ENCODE data around the gene PRKG1.
A peak's percentile ranks its signal among the peaks of the same experiment; 100 is the strongest.
"Not testable (repeated sequence)": the region's sequence is repeated elsewhere in the genome, so short reads cannot be mapped to it uniquely, and the experiment has no call there.

Gene PRKG1

GRCh38 chr10:51683031-51683691, 608.9 kb downstream of the PRKG1 start:
- in situ Hi-C loops (cut with MboI; ENCODE audit: low pct_unique_long_range_greater_than_20kb, low sequenced_read_pairs): no loop called here

GRCh38 chr10:51685768-51686167, 611.5 kb downstream of the PRKG1 start:
- in situ Hi-C loops (cut with MboI; ENCODE audit: low pct_unique_long_range_greater_than_20kb, low sequenced_read_pairs): no loop called here
- no peak for DNase-seq

More at GRCh38 chr10:51683031-51683691, 608.9 kb downstream of the PRKG1 start:
- no peak for DNase-seq

DNA sequence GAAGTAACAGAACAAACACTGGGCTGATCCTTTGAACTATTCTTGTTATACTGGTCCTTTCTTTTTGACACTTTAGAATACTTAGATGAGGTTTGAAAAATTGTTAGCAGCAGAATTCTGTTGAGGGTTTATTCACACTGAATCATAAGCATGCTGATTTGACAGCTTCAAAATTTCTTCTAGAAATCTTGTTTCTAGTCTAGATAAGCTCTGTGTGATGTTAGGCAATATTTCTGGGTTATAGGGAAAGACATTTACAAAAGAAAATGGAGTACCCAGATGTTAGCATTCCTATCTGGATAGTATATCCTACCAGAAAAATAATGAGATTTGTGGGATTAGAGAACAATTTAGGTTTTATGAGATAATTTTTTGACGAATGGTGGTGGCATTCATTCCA, 613.0 kb downstream of the PRKG1 start:
- no peak for DNase-seq
- in situ Hi-C loops (cut with MboI; ENCODE audit: low pct_unique_long_range_greater_than_20kb, low sequenced_read_pairs): no loop called here

DNA sequence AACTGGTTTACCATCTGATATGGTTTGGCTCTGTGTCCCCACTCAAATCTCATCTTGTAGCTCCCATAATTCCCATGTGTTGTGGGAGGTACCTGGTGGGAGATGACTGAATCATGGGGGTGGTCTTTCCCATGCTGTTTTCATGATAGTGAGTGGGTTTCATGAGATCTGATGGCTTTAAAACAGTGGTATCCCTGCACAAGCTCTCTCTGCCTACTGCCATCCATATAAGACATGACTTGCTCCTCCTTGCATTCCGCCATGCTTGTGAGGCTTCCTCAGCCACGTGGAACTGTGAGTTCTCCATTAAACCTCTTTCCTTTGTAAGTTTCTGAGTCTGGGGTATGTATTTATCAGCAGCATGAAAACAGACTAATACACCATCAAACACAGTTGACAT, 614.5 kb downstream of the PRKG1 start:
- DNase-seq; in situ Hi-C loops (cut with MboI; ENCODE audit: low pct_unique_long_range_greater_than_20kb, low sequenced_read_pairs): not testable (repeated sequence)

DNA sequence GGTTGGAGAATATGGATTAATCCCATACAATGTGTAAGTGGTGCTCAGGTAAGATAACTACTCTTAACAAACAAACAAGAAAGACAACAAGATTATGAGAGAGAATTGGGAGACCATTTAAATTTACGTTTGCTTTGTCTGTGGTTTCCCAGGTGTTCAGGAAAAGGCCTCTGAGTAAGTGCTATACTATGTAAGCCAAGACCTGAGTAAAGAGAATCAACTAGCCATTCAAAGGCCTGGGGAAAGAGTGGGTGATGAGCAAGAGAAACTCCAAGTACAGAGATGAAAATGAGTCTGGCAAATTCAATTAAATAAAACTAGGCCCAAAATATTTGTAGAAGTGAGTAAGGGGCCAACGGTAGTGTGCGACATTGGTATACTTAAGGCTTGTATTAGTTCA, 615.2 kb downstream of the PRKG1 start:
- in situ Hi-C loops (cut with MboI; ENCODE audit: low pct_unique_long_range_greater_than_20kb, low sequenced_read_pairs): no loop called here
- DNase-seq: no peak

DNA sequence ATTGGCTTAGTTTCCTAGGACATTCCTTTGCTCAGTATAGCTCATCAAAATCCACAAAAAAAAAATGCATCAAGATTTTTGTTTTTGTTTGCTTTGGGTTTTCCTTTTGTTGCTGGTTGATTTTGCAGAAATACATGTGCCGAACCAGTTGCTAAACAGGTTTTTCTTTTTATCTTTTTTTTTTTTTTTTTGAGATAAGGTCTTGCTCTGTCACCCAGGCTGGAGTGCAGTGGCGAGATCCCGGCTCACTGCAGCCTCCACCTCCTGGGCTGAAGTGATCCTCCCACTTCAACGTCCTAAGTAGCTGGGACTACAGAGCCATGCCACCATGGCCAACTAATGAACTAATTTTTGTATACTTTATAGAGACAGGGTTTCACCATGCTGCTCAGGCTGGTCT, 616.8 kb downstream of the PRKG1 start:
- in situ Hi-C loops (cut with MboI; ENCODE audit: low pct_unique_long_range_greater_than_20kb, low sequenced_read_pairs): no loop called here
- no peak for DNase-seq

DNA sequence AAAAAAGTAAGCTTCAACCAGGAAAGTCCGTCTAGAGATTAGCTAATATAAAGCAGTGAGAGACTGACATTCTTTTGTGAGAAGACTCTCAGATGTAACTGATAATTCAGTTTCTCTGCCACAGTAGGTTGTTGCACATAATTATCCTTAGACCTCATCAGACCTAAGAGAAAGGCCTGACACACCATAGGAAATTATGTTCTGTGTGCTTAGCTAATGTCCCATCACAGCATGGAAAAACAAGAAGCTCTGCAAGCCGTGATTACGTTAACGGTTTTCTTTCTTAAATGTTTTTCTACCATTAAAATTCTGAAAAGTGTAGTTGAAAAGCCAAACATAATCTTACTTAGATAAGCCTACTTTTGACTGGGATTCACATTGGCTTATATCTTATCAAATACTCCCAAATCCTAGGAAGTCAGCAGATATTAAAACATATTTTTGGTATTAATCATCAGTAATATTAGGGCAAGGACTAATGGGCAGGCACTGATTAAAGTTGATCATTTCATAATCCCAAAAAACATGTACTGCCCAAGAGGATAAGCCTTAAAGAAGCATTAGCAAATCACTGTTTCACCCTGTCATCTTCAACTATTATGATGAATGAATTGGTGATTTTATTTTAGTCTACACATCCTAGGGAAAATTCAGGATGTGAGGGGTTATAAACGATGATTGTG, 619.9 kb downstream of the PRKG1 start:
- DNase-seq: no peak
- in situ Hi-C loops (cut with MboI; ENCODE audit: low pct_unique_long_range_greater_than_20kb, low sequenced_read_pairs): no loop called here

DNA sequence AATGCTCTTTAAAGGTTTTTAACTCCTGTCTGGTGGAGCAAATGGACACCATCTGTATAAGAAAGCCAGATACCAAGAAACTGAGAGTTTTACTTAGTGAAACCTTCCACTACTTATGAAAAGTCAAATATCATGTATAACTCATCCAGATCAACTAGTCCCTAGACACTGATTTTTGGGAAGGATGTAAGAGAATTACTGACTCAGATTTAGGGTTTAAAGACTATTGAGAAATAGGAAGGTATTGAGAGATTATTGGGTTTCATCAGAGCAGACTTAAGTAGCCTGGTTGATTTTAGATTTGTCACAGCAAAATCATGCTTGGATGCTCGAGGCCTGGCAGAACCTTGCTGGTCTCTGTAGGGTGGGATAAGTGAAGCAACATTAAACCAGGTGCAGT, 622.0 kb downstream of the PRKG1 start:
- in situ Hi-C loops (cut with MboI; ENCODE audit: low pct_unique_long_range_greater_than_20kb, low sequenced_read_pairs): no loop called here
- no peak for DNase-seq

DNA sequence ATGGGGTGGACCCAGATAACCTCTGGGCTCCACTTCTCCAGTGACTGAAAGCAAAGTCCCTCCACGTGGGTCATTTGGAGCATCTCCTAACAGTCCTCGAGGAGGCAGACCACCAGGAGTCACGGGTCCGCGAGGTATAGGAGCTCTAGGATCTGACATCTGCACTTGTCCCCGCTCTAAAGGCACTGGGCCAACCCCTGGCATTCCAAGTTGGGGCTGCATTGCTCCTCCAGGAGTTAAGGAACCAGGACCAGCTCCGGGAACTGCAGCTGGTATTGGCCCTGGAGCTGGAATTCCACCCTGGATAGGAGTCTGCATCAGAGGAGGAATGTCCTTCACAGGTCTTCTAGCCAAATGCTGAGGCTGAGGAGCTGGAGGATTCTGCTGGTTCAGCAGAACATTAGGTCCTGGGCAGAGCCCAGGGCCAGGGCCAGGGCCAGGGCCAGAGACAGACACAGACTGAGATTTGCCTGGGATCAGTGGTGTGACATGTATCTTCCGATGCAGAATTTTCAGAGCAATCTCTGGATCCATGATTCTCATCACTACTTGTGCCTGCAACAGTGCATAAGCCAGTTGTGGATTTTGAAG, 624.3 kb downstream of the PRKG1 start:
- DNase-seq: no peak
- in situ Hi-C loops (cut with MboI; ENCODE audit: low pct_unique_long_range_greater_than_20kb, low sequenced_read_pairs): no loop called here

- no peak for DNase-seq
- in situ Hi-C loops (cut with MboI; ENCODE audit: low pct_unique_long_range_greater_than_20kb, low sequenced_read_pairs): no loop called here
Measured at GRCh38 chr10:51699145-51699474, 624.8 kb downstream of the PRKG1 start.

DNA sequence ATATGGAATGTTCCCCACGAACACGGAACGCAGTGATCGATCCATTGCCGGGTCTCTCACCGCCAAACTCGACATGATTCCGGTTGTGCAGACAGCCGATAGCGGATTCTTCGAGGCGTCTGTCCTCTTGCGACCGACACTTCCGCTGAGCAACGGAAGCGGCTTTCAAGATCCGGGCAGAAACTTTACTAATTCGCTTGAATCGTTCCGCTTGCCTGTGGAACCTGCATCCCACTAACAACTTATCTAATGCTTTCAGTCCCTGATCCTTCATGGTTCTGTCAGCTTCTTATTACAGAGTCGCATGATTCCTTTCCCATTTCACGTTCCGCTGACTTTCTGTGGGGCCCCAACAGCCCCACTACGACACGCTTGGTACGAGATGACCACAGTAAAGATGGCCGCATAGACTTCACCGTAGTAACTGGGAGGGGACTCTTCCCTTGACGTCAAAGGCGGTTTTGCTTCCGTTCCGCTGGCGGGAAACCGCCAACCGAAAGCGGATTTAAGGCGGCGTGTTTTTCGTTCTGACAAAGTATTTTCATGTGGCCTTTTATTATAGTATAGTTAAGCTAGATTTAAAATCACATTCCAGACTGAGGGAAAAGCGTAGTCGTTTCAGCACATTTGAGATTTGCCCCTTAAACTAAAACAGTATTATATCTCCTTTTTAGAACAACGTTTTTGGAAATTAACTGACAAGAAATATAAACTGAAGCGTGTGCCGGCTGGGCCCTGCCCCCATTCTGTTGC, 625.4 kb downstream of the PRKG1 start, which contains the start of gene CSTF2T:
CSTF2T (minus strand) TSS at position 121 of the 753 bp plus-strand sequence; CDS start at position 75, 46 bp downstream.
- DNase-seq: peak; percentile 89
- in situ Hi-C loops (cut with MboI; ENCODE audit: low pct_unique_long_range_greater_than_20kb, low sequenced_read_pairs): no loop called here

GRCh38 chr10:51700228-51700817, 626.0 kb downstream of the PRKG1 start:
- DNase-seq: no peak
- in situ Hi-C loops (cut with MboI; ENCODE audit: low pct_unique_long_range_greater_than_20kb, low sequenced_read_pairs): no loop called here

GRCh38 chr10:51705774-51706173, 631.5 kb downstream of the PRKG1 start:
- in situ Hi-C loops (cut with MboI; ENCODE audit: low pct_unique_long_range_greater_than_20kb, low sequenced_read_pairs): no loop called here

GRCh38 chr10:51706225-51706624, 631.9 kb downstream of the PRKG1 start:
- no peak for DNase-seq
- in situ Hi-C loops (cut with MboI; ENCODE audit: low pct_unique_long_range_greater_than_20kb, low sequenced_read_pairs): no loop called here

More at GRCh38 chr10:51705774-51706173, 631.5 kb downstream of the PRKG1 start:
- DNase-seq: no peak

DNA sequence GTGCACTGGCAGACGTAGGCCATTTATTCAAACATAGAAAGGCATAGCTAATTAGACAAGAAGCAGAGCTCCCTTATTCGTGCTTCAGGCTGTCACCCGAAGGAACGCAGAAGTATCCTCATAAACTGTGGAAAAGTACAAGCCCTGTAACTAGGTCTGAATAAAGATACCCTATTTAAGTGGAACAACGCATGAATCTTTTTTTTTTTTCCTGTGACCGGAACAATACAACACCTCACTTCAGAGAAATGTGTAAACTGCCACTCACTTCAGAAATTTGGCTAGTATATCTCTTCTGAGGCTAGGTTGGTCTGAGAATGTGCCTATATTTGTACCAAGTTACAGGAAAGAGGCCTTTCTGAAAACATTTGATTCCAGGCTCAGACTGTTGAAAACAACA, 633.1 kb downstream of the PRKG1 start:
- in situ Hi-C loops (cut with MboI; ENCODE audit: low pct_unique_long_range_greater_than_20kb, low sequenced_read_pairs): no loop called here
- no peak for DNase-seq

- DNase-seq: no peak
- in situ Hi-C loops (cut with MboI; ENCODE audit: low pct_unique_long_range_greater_than_20kb, low sequenced_read_pairs): no loop called here
Measured at GRCh38 chr10:51707821-51708424, 633.6 kb downstream of the PRKG1 start.

DNA sequence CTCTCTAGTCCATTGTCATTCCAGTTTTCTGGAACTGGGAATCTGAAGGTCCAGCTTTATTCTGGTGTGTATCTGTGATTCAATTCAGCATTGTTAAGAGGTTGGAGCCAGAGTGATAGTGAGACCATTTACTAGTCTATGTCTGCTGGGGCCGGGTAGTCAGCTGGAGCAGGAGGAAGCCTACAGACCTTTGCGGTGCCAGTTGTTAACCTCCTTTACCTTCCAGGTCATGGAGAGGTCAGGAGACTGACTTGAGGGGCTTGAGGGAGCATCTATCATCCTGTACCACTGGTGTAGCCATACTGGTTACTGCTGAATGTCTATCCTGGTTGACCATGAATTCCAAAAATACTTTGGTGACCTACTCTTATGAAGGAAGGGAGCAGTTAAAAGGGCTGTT, 634.3 kb downstream of the PRKG1 start:
- no peak for DNase-seq
- in situ Hi-C loops (cut with MboI; ENCODE audit: low pct_unique_long_range_greater_than_20kb, low sequenced_read_pairs): no loop called here

- DNase-seq: no peak
- in situ Hi-C loops (cut with MboI; ENCODE audit: low pct_unique_long_range_greater_than_20kb, low sequenced_read_pairs): no loop called here
Measured at GRCh38 chr10:51709324-51709972, 635.2 kb downstream of the PRKG1 start.

- no peak for DNase-seq
- in situ Hi-C loops (cut with MboI; ENCODE audit: low pct_unique_long_range_greater_than_20kb, low sequenced_read_pairs): no loop called here
Measured at GRCh38 chr10:51711519-51711891, 637.2 kb downstream of the PRKG1 start.

All from KBM-7 (cell line).